NCI-H1694 (cell line): Measurements from ENCODE around the gene FAM222A.

ENCODE experiments used
- DNase-seq: peaks from one replicate; lab custom pipeline; 2025; lab: John Stamatoyannopoulos, UW

Gene FAM222A

GRCh38 chr12:109802828-109803227 lies 89.2 kb downstream of the FAM222A start:
- DNase-seq = no peak

GRCh38 chr12:109803678-109804077 lies 90.1 kb downstream of the FAM222A start:
- DNase-seq = no peak

GRCh38 chr12:109804820-109805761 lies 91.5 kb downstream of the FAM222A start:
- peak; percentile 31 for DNase-seq

- no peak for DNase-seq
These were observed 94.5 kb downstream of the FAM222A start for GRCh38 chr12:109807954-109808643.

- DNase-seq = no peak
These were observed 95.4 kb downstream of the FAM222A start for GRCh38 chr12:109808876-109809646.

GRCh38 chr12:109810954-109811623 lies 97.5 kb downstream of the FAM222A start:
- DNase-seq = no peak

GRCh38 chr12:109811624-109811995 lies 98.0 kb downstream of the FAM222A start:
- no peak for DNase-seq

- DNase-seq = no peak
These were observed 100.3 kb downstream of the FAM222A start for GRCh38 chr12:109813810-109814416.

GRCh38 chr12:109814600-109815150 lies 101.0 kb downstream of the FAM222A start:
- no peak for DNase-seq

- DNase-seq = no peak
These were observed 101.6 kb downstream of the FAM222A start for GRCh38 chr12:109815225-109815624.

GRCh38 chr12:109815757-109816617 lies 102.4 kb downstream of the FAM222A start:
- DNase-seq = no peak

GRCh38 chr12:109816870-109817269 lies 103.2 kb downstream of the FAM222A start:
- DNase-seq = no peak

GRCh38 chr12:109817627-109818231 lies 104.1 kb downstream of the FAM222A start:
- no peak for DNase-seq

GRCh38 chr12:109818253-109818652 lies 104.6 kb downstream of the FAM222A start:
- no peak for DNase-seq

- no peak for DNase-seq
These were observed 105.4 kb downstream of the FAM222A start for GRCh38 chr12:109818905-109819500.
